HEK293 (cell line): ENCODE results near the gene IRS2.

Source experiments
- CTCF ChIA-PET: fragments of 350-600 bp; formaldehyde crosslinking; extraction: SDS; loops from one replicate; lab custom pipeline; 2021; ENCODE audit warnings: antibody characterized with exemption; lab: Yijun Ruan, JAX
- POLR2A ChIA-PET: fragments of 300-600 bp; formaldehyde crosslinking; extraction: SDS; loops from one replicate; lab custom pipeline; 2020; ENCODE audit warnings: antibody characterized with exemption, inconsistent platforms; lab: Yijun Ruan, JAX
- H3K27ac ChIP-seq: fragments of 200-500 bp; sonication (Bioruptor generic); 2 replicates; pipeline ENCODE4 v1.5.1; 2014; ENCODE audit warnings: low read depth, low read length, control low read depth, inconsistent platforms; ENCODE audit errors: extremely low read depth
- H3K36me3 ChIP-seq, 2 experiments: fragments of 200-500 bp in 1 of 2; sonication (Bioruptor generic) in 1 of 2; 1 replicate in 1 of 2; 2 replicates in 1 of 2; pipeline ENCODE4 v1.5.1; 2014 to 2017; ENCODE audit warnings: inconsistent platforms in 2 of 2, low read length in 2 of 2; ENCODE audit not compliant: control insufficient read depth in 2 of 2, insufficient read depth in 1 of 2
- H3K4me1 ChIP-seq: fragments of 200-500 bp; sonication (Bioruptor generic); 2 replicates; pipeline ENCODE4 v1.5.1; 2014; ENCODE audit warnings: mild to moderate bottlenecking, low read length, inconsistent platforms; ENCODE audit not compliant: control insufficient read depth, insufficient read depth
- H3K4me3 ChIP-seq: 2 replicates; pipeline ENCODE4 v1.5.1; 2011; ENCODE audit warnings: low read depth, mild to moderate bottlenecking, control low read depth, low read length, moderate library complexity
- H3K9me3 ChIP-seq: fragments of 200-500 bp; sonication (Bioruptor generic); 2 replicates; pipeline ENCODE4 v1.5.1; 2014; ENCODE audit warnings: low read depth, low read length, inconsistent platforms; ENCODE audit not compliant: control insufficient read depth, insufficient read depth
- ATF2 ChIP-seq: fragments of 450-650 bp; formaldehyde crosslinking; IDR thresholded peaks from 2 replicates; pipeline ENCODE4 v1.5.1; 2016; ENCODE audit warnings: missing biosample characterization, missing genetic modification characterization, low read depth
- HIC1 ChIP-seq: fragments of 450-650 bp; formaldehyde crosslinking; IDR thresholded peaks from 2 replicates; pipeline ENCODE4 v1.5.1; 2016; ENCODE audit warnings: missing biosample characterization, missing genetic modification characterization
- KLF9 ChIP-seq: fragments of 450-650 bp; formaldehyde crosslinking; IDR thresholded peaks from 2 replicates; pipeline ENCODE4 v1.5.1; 2016; ENCODE audit warnings: missing biosample characterization, missing genetic modification characterization, low read depth
- PATZ1 ChIP-seq: fragments of 450-650 bp; formaldehyde crosslinking; IDR thresholded peaks from 2 replicates; pipeline ENCODE4 v1.5.1; 2016; ENCODE audit warnings: missing biosample characterization, missing genetic modification characterization
- SETDB1 ChIP-seq: IDR thresholded peaks from one replicate; pipeline ENCODE4 v1.6.1; 2017; ENCODE audit warnings: mild to moderate bottlenecking, low read length, moderate library complexity, mixed read lengths; ENCODE audit not compliant: insufficient read length
- ZBTB17 ChIP-seq: fragments of 450-650 bp; formaldehyde crosslinking; IDR thresholded peaks from 2 replicates; pipeline ENCODE4 v1.5.1; 2016; ENCODE audit warnings: missing biosample characterization, missing genetic modification characterization
- ZBTB49 ChIP-seq: fragments of 450-650 bp; formaldehyde crosslinking; IDR thresholded peaks from 2 replicates; pipeline ENCODE4 v1.5.1; 2016; ENCODE audit warnings: missing biosample characterization, missing genetic modification characterization, low read depth
- ZNF184 ChIP-seq: fragments of 450-650 bp; IDR thresholded peaks from 2 replicates; pipeline ENCODE4 v1.5.1; 2018; ENCODE audit warnings: missing biosample characterization, mild to moderate bottlenecking, missing genetic modification characterization
- ZNF23 ChIP-seq: fragments of 450-650 bp; formaldehyde crosslinking; IDR thresholded peaks from 2 replicates; pipeline ENCODE4 v1.5.1; 2016; ENCODE audit warnings: missing biosample characterization, missing genetic modification characterization, borderline replicate concordance
- ZNF24 ChIP-seq: fragments of 450-650 bp; formaldehyde crosslinking; IDR thresholded peaks from 2 replicates; pipeline ENCODE4 v1.5.1; 2016; ENCODE audit warnings: missing biosample characterization, missing genetic modification characterization
- ZNF280D ChIP-seq: fragments of 450-650 bp; formaldehyde crosslinking; IDR thresholded peaks from 2 replicates; pipeline ENCODE4 v1.5.1; 2016; ENCODE audit warnings: missing biosample characterization, missing genetic modification characterization
- ZNF335 ChIP-seq: fragments of 450-650 bp; formaldehyde crosslinking; conservative IDR thresholded peaks from 2 replicates; pipeline ENCODE4 v1.5.1; 2016; ENCODE audit warnings: missing biosample characterization, missing genetic modification characterization
- ZNF37A ChIP-seq: fragments of 450-650 bp; IDR thresholded peaks from 2 replicates; pipeline ENCODE4 v1.5.1; 2018; ENCODE audit warnings: missing biosample characterization, missing genetic modification characterization
- ZNF423 ChIP-seq: fragments of 450-650 bp; formaldehyde crosslinking; IDR thresholded peaks from 2 replicates; pipeline ENCODE4 v1.5.1; 2016; ENCODE audit warnings: missing biosample characterization, missing genetic modification characterization
- ZNF544 ChIP-seq: fragments of 450-650 bp; formaldehyde crosslinking; IDR thresholded peaks from 2 replicates; pipeline ENCODE4 v1.5.0; 2017; ENCODE audit warnings: missing biosample characterization, missing genetic modification characterization
- ZNF658 ChIP-seq: fragments of 450-650 bp; formaldehyde crosslinking; IDR thresholded peaks from 2 replicates; pipeline ENCODE4; 2016; ENCODE audit warnings: missing biosample characterization, missing genetic modification characterization
- ZNF843 ChIP-seq: fragments of 450-650 bp; formaldehyde crosslinking; IDR thresholded peaks from 2 replicates; pipeline ENCODE4 v1.5.1; 2016; ENCODE audit warnings: missing biosample characterization, missing genetic modification characterization

The IRS2 gene

GRCh38 chr13:109768176-109768575 lies 18.2 kb downstream of the IRS2 start:
- Histone ChIP-seq H3K4me3 (no peak overlapping the region), H3K4me1 (peaks cover 4% of the 10 kb centered on the region; the same call in 1 of the 2 replicates), H3K36me3 (peaks cover 0 to 33% of the 10 kb centered on the region in 2 experiments; a peak in 2 of 3 replicates), H3K9me3 (no peaks in the 10 kb centered on the region), H3K27ac (no peak overlapping the region)
- TF ChIP-seq KLF9 (no peak), ZNF423 (tag by site-specific recombination) (no peak)
- POLR2A ChIA-PET: no interaction called here
- CTCF ChIA-PET: interaction anchor here (0.6 kb wide), 1 partner anchor 469 kb away, joined by 4 read pairs; no protein-coding TSS in a partner anchor

- Histone ChIP-seq H3K9me3 (no peaks in the 10 kb centered on the region), H3K27ac (no peak overlapping the region), H3K4me1 (peaks cover 5% of the 10 kb centered on the region; the same call in 1 of the 2 replicates), H3K4me3 (no peak overlapping the region), H3K36me3 (peaks cover 0 to 29% of the 10 kb centered on the region in 2 experiments; a peak in 1 of 3 replicates)
- CTCF ChIA-PET: no interaction called here
- TF ChIP-seq ZNF658 (no peak), ZNF24 (tag by site-specific recombination) (no peak), ZNF843 (tag by site-specific recombination) (no peak), ZNF23 (tag by site-specific recombination) (no peak), HIC1 (tag by site-specific recombination) (no peak), ZBTB17 (no peak), ZNF184 (tag by site-specific recombination) (no peak), ATF2 (tag by site-specific recombination) (no peak), ZBTB49 (no peak), SETDB1 (no peak), ZNF544 (tag by site-specific recombination) (no peak), ZNF280D (no peak), ZNF37A (tag by site-specific recombination) (no peak), PATZ1 (tag by site-specific recombination) (no peak), ZNF335 (tag by site-specific recombination) (no peak)
- POLR2A ChIA-PET: no interaction called here
Observed at GRCh38 chr13:109767023-109767422, 19.4 kb downstream of the IRS2 start.
